GM18951 (cell line): ENCODE measurements around the gene CCND1.

Experiments
- POLR2A ChIP-seq: IDR thresholded peaks from 4 replicates; pipeline ENCODE4 v1.6.1; 2011; ENCODE audit warnings: mild to moderate bottlenecking; ENCODE audit not compliant: insufficient read length, insufficient read depth; ENCODE audit errors: extremely low read depth
- in situ Hi-C: fragments of 300-500 bp; cut with MboI; formaldehyde crosslinking; loops from one replicate; pipeline ENCODE4 v1.12.0; 2022; ENCODE audit warnings: low sequenced_read_pairs, mixed read lengths, inconsistent platforms; ENCODE audit not compliant: unreplicated experiment

Gene CCND1

GRCh38 chr11:69640995-69641581, at the start of gene CCND1:
CCND1 (plus strand) TSS chr11:69641156; CDS start chr11:69641314, 158 bp downstream.
- in situ Hi-C loops: loop anchor here (5.0 to 25.0 kb wide), 2 partner anchors 354 to 534 kb away; partner anchors contain the start of gene MYEOV

DNA sequence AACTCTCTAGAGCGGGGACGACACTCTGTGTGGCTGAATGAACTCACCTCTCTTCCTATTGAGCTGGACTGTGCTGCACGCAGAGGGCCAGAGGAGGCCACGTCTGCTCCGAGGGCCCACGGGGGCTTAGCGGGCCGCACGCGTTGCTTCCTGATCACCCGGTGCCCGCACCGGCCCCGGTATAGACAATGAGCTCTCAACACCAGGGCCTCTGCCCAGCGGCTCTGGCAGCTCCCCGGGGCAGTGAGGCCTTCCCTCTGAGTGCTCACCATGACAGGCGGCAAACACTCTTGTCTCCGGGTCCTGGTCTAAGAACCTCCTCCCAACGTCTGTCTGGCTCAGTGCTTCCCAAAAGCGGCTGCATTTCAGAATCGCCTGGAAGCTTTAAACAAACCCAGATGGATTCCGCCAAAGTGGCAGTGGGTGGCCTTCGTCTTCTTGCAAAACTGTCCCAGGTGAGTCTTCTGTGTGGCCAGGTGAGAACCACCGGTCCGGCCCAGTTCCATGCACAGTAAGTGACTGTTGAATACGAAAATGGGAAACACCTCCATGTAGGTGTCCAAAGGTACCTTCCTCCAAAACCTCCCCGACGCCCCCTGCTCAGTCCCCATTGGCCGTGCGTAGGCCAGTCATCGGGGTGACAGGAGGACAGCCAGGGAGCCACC, 47.8 kb upstream of the CCND1 start:
- in situ Hi-C loops: no loop called here
- TF ChIP-seq POLR2A: no peak

More at GRCh38 chr11:69640995-69641581, at the start of gene CCND1:
- TF ChIP-seq POLR2A: peak; percentile 48

DNA sequence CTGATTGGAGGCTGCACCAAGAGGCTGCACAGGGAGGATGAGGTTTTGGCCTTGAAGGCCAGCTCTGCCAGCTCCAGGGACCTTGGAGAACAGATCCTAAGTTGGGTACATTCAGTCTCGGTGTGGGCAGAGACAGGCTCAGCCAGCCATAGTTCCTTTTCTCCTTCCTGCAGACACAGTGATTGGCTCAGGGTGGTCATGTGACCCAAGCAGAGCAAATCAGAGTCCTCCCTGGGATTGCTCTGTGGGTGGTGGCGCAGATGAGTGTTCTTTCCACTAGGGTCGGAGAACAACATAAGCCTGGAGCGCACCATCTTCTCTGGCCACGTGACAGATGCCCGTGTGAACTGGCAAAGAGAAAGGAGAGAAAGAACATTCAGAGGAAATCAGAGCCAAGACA, 47.1 kb upstream of the CCND1 start:
- no peak for TF ChIP-seq POLR2A
- in situ Hi-C loops: no loop called here

GRCh38 chr11:69594481-69594880, 46.5 kb upstream of the CCND1 start:
- in situ Hi-C loops: no loop called here
- no peak for TF ChIP-seq POLR2A

- no peak for TF ChIP-seq POLR2A
These were observed 44.9 kb upstream of the CCND1 start for GRCh38 chr11:69595805-69596665.

DNA sequence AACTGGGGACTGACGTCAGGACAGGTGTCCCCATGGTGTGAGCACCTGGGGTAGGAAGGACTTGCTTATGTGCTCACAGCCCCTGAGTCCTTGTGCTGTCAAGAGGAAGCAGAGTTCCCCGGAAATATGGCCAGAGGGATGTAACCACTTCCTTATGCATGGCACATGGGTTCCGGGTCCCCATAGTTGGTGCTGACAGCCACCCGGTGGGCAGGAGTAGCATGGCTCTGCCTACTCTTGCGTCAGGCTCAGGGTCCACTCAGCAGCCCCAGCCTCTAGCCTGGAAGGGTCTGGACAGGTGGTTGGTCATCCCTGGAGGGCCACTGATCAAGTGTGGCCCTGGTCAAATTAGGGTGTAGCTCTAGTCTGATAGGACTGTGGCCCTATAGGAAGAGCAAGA, 42.8 kb upstream of the CCND1 start:
- in situ Hi-C loops: no loop called here
- no peak for TF ChIP-seq POLR2A

More at GRCh38 chr11:69595805-69596665, 44.9 kb upstream of the CCND1 start:
- in situ Hi-C loops: no loop called here

- in situ Hi-C loops: no loop called here
These were observed 41.5 kb upstream of the CCND1 start for GRCh38 chr11:69599502-69599901.

DNA sequence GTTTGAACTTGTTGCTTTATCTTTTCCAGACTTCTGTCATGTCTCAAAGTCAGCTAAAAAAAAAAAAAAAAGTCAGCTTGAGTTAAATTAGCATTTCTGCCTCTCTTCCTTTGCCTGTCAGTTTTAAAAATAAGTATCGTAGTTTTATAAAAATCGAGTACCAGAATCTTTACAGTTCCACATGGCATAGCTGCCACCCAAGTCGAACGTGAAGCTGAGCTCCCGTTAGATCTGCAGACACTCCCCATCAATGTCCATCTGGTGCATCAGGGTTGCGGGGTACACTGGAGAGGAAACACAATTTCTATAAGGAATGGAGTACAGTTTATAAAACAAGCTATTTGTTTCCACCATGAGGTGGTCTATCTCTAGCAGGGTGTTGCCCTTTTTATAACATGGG, 41.0 kb upstream of the CCND1 start:
- TF ChIP-seq POLR2A: no peak
- in situ Hi-C loops: no loop called here

More at GRCh38 chr11:69599502-69599901, 41.5 kb upstream of the CCND1 start:
- no peak for TF ChIP-seq POLR2A

- TF ChIP-seq POLR2A: no peak
- in situ Hi-C loops: no loop called here
These were observed 39.7 kb upstream of the CCND1 start for GRCh38 chr11:69601011-69601975.

- no peak for TF ChIP-seq POLR2A
- in situ Hi-C loops: no loop called here
These were observed 37.7 kb upstream of the CCND1 start for GRCh38 chr11:69603111-69603836.

GRCh38 chr11:69604055-69604454, 36.9 kb upstream of the CCND1 start:
- in situ Hi-C loops: no loop called here
- no peak for TF ChIP-seq POLR2A
